ENCODE measurements around the gene BCAT1.

BCAT1 gene

GRCh38 chr12:24989216-24989615, 40.3 kb upstream of the BCAT1 start:
- TF ChIP-seq ZFX (IDR thresholded peaks at IDR 0.05) (no peak), CTCF (conservative IDR thresholded peaks at IDR 0.05) (no peak)
- no peak overlapping the region for H3K27ac ChIP-seq

GRCh38 chr12:24982250-24982649, 33.3 kb upstream of the BCAT1 start:
- TF ChIP-seq ZFX (IDR thresholded peaks at IDR 0.05) (no peak), CTCF (conservative IDR thresholded peaks at IDR 0.05) (no peak)
- no peak overlapping the region for H3K27ac ChIP-seq

- TF ChIP-seq CTCF (conservative IDR thresholded peaks at IDR 0.05) (no peak), ZFX (IDR thresholded peaks at IDR 0.05) (no peak)
- no peak overlapping the region for H3K27ac ChIP-seq
These were observed 31.3 kb upstream of the BCAT1 start for GRCh38 chr12:24979976-24980730.

- TF ChIP-seq ZFX (IDR thresholded peaks at IDR 0.05) (no peak), CTCF (conservative IDR thresholded peaks at IDR 0.05) (no peak)
- no peak overlapping the region for H3K27ac ChIP-seq
These were observed 30.4 kb upstream of the BCAT1 start for GRCh38 chr12:24979329-24979728.

GRCh38 chr12:24977711-24978110, 28.8 kb upstream of the BCAT1 start:
- H3K27ac ChIP-seq = no peak overlapping the region
- TF ChIP-seq ZFX (IDR thresholded peaks at IDR 0.05) (no peak), CTCF (conservative IDR thresholded peaks at IDR 0.05) (no peak)

- TF ChIP-seq CTCF (conservative IDR thresholded peaks at IDR 0.05) = no peak
- no peak for TF ChIP-seq ZFX (IDR thresholded peaks at IDR 0.05)
- no peak overlapping the region for H3K27ac ChIP-seq
These were observed 28.2 kb upstream of the BCAT1 start for GRCh38 chr12:24977060-24977459.

- TF ChIP-seq CTCF (conservative IDR thresholded peaks at IDR 0.05) (no peak), ZFX (IDR thresholded peaks at IDR 0.05) (no peak)
- H3K27ac ChIP-seq = no peak overlapping the region
These were observed 26.5 kb upstream of the BCAT1 start for GRCh38 chr12:24975425-24975824.
